SH-SY5Y (cell line): ENCODE measurements around the gene KCNA10.

Source experiments
- GATA2 ChIP-seq: IDR thresholded peaks from 2 replicates; pipeline ENCODE4 v1.6.1; 2011; ENCODE audit warnings: mild to moderate bottlenecking, low read depth, low read length
- GATA3 ChIP-seq: IDR thresholded peaks from 2 replicates; pipeline ENCODE4 v1.6.1; 2011; ENCODE audit warnings: low read depth, mild to moderate bottlenecking, low read length, moderate library complexity

DNA sequence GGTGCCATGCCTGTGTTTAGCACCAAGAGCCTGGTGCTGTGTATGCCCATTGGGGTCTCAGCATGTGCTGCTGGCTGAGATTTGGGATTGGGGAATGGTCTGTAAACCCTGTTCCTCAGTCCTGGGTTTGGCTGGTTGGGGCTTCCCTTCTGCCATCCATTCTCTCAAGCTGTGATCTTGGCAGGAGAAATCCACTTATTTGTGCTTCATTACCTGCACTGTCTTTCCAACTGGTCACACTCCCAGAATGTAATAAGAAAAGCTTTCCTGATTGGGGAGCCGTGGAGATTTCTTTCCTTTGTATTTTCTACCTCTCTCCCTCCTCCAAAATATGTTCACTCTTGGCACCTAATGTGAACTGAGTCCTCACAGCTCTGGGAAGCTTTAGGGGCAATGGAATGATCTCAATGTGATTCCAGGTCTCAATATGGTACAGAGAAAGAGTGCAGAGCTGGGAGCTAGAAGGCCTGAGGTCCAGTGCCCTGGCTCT is 23.0 kb upstream of the KCNA10 start:
- TF ChIP-seq GATA2 (no peak), GATA3 (no peak)
